ENCODE measurements around the gene LRP2BP. TPM values are rescaled to one million over a fixed set of nuclear protein-coding genes. Genes with fewer than 3 reads are reported as not detected.
"Not testable (repeated sequence)": the region's sequence is repeated elsewhere in the genome, so short reads cannot be mapped to it uniquely, and the experiment has no call there.

The LRP2BP gene
- total and polyA plus RNA-seq, 12 donors, result 1.0 to 6.1 (median 2.3) TPM

GRCh38 chr4:185332575-185333464 lies 62.9 kb downstream of the LRP2BP start:
- DNase-seq (no peak), ATAC-seq (no peak)
- Histone ChIP-seq H3K36me3 (peaks cover 0 to 7% (median 0%) of the 10 kb centered on the region in 9 donors), H3K27ac (no peak overlapping the region), H3K4me1 (no peaks in the 10 kb centered on the region), H3K27me3 (no peaks in the 10 kb centered on the region), H3K4me3 (no peak overlapping the region), H3K9me3 (peaks cover 0 to 9% (median 0%) of the 10 kb centered on the region in 11 donors)
- no peak for TF ChIP-seq CTCF (IDR thresholded peaks at IDR 0.05)
- WGBS, 2 donors, result 97% methylated on average over 3 of the region's 3 CpGs
- intact Hi-C loops (cut with DNase I), result no loop called here

GRCh38 chr4:185329879-185330510 lies 65.7 kb downstream of the LRP2BP start:
- not testable (repeated sequence) for ATAC-seq

GRCh38 chr4:185328586-185328985 lies 67.1 kb downstream of the LRP2BP start:
- no peaks in the 10 kb centered on the region for H3K27me3 ChIP-seq
- no peak overlapping the region for H3K27ac ChIP-seq
- H3K9me3 ChIP-seq, result peaks cover 0 to 9% (median 0%) of the 10 kb centered on the region in 11 donors
- DNase-seq (no peak), ATAC-seq (no peak)
- peaks cover 0 to 14% (median 0%) of the 10 kb centered on the region in 9 donors for H3K36me3 ChIP-seq
- WGBS, 2 donors, result 86 to 99% methylated on average over 7 of the region's 7 CpGs
- intact Hi-C loops (cut with DNase I), result no loop called here
- no peaks in the 10 kb centered on the region for H3K4me1 ChIP-seq
- TF ChIP-seq CTCF (IDR thresholded peaks at IDR 0.05), result no peak
- no peak overlapping the region for H3K4me3 ChIP-seq

More at GRCh38 chr4:185329879-185330510, 65.7 kb downstream of the LRP2BP start:
- DNase-seq; H3K4me3 ChIP-seq; H3K4me1 ChIP-seq; intact Hi-C loops (cut with DNase I); H3K36me3 ChIP-seq; H3K9me3 ChIP-seq; H3K27ac ChIP-seq; H3K27me3 ChIP-seq: not testable (repeated sequence)
- 95 to 96% methylated on average over 2 of the region's 2 CpGs for WGBS, 2 donors

GRCh38 chr4:185325721-185326120 lies 70.0 kb downstream of the LRP2BP start:
- H3K4me3 ChIP-seq; ATAC-seq; intact Hi-C loops (cut with DNase I); H3K9me3 ChIP-seq; DNase-seq; H3K4me1 ChIP-seq; H3K27ac ChIP-seq; H3K27me3 ChIP-seq: not testable (repeated sequence)
- WGBS, 2 donors, result 63 to 69% methylated on average over 1 of the region's 1 CpG
- peaks cover 0 to 27% (median 3%) of the 10 kb centered on the region in 9 donors for H3K36me3 ChIP-seq

GRCh38 chr4:185324361-185324760 lies 71.4 kb downstream of the LRP2BP start:
- DNase-seq; H3K9me3 ChIP-seq; ATAC-seq; intact Hi-C loops (cut with DNase I); H3K27ac ChIP-seq; H3K27me3 ChIP-seq; H3K4me1 ChIP-seq; H3K4me3 ChIP-seq: not testable (repeated sequence)
- H3K36me3 ChIP-seq, result peaks cover 0 to 39% (median 5%) of the 10 kb centered on the region in 9 donors
- WGBS, 2 donors, result 83 to 88% methylated on average over 6 of the region's 6 CpGs
